GM19240 (cell line): ENCODE results near the gene CRLF1.

Experiments used
- DNase-seq: peaks from one replicate; pipeline ENCODE4 v3.0.0; 2011; ENCODE audit warnings: low spot score; ENCODE audit not compliant: insufficient read length

The CRLF1 gene

GRCh38 chr19:18606281-18607225, at the start of gene CRLF1:
CRLF1 (minus strand) TSS chr19:18606799; CDS start chr19:18606656, 143 bp downstream.
- no peak for DNase-seq

- DNase-seq: no peak
Observed at GRCh38 chr19:18655173-18655844, 48.7 kb upstream of the CRLF1 start.

GRCh38 chr19:18654469-18654868, 47.9 kb upstream of the CRLF1 start:
- DNase-seq: no peak

- no peak for DNase-seq
Observed at GRCh38 chr19:18653853-18654252, 47.3 kb upstream of the CRLF1 start.

- DNase-seq: no peak
Observed at GRCh38 chr19:18651733-18652132, 45.1 kb upstream of the CRLF1 start.

DNA sequence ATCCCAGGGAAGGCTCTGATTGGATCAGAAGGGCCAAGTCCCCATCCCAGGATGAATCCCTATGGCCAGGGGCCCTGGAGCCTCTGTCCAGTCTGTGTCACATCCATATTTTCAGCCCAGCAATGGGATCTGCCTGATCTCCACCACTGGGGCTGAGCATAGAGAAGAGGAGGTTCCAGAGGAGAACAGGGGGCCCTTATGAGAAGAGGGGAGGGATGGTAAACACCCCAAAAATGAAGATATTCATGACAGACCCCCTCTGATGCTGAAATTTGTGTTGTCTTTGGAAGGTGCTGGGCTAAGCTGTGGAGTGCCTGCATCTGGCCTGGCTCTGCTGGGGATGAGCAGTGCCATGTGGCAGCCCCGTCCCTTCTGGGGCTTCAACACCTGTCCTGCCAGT, 44.7 kb upstream of the CRLF1 start:
- no peak for DNase-seq

DNA sequence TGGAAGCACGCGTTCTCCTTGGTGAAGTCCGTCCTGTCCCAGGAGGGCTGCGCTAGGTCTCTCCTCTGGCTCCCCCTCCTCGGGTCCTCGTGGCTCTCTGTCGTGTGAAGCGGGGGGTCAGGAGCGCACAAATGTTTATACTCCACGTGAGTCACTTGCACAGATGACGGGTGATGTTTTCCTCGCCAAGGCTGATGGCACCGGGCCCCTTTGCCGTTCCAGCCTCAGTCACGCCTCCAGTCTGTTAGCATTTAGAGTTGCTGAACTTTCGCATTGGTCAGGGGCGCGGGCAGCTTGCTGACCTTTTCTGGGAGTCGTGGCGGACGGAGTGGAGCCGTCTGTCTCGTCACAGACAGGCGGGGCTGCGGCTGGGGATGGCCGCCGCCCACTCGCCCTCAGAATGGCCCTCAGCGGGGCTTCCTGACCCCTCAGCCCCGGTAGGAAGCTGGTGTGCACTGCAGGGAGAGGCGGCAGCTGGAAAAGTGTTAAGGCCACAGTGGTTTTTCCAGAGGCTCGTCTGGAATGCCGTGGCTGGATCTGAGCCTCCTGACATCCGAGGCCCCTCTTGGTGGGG, 44.0 kb upstream of the CRLF1 start:
- DNase-seq: no peak

DNA sequence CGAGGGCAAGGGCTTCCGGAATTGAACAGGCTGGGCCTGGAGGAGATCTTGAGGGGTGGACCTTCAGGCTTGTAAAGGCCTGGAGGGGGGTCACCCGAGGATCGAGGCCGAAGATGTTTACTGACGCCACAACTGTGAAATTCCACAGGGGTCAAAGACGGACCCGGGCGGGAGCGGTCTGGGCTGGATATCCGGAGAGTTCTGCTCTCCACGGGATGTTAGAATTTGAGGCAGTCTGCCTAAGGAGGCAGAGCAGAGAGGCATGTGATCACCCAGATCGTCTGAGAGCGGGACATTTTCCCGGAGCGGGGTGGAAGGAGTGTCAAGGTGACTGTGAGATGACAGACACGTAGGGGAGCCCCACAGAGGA, 43.4 kb upstream of the CRLF1 start:
- no peak for DNase-seq

DNA sequence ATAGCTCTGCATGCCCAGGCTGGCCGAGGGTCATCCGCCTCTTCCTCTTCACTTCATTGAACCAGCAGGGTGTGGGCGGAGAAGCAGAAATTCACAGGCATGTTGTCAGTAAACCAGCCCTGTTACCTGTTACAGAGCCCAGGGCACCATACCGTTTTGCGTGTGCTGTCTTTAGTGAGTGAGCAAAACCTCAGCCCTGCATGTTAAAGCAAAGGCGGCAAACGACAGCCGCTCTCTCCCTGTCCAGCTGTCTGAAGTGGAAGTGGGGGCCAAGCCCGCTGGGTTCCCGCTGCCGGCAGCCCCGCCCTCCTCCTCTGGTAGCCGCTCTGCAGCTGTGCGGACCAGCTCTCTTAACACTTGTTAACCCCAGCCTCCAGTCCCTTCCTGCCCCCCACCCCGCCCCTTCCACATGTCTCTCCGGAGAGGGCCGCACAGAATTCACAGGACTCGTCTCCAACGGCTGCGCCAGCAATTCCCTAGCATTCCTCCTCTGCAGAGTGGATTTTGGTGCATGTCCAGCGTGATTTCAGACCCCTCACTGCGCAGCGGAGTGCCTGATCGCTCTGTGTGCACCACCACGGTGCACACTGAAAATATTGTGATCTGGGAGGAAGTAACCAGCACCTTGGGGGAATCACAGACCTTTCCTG, 42.9 kb upstream of the CRLF1 start:
- DNase-seq: no peak

DNA sequence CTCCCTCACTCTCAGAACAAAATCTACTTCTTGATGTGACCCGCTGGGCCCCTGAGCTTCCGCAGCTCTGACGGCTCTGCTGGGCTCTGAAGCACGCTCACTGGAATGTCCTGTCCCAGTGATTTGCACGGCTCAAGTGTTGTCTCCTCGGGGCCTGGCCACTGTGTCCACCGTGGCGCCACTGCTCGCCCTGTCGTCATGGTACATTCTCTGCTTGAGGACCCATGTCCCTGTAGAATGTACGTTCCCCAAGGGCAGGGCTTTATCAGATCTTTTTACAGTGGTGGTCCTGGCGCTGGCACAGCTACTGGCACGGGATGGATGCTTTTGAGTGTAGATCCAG, 42.3 kb upstream of the CRLF1 start:
- no peak for DNase-seq

GRCh38 chr19:18647807-18648206, 41.2 kb upstream of the CRLF1 start:
- no peak for DNase-seq

DNA sequence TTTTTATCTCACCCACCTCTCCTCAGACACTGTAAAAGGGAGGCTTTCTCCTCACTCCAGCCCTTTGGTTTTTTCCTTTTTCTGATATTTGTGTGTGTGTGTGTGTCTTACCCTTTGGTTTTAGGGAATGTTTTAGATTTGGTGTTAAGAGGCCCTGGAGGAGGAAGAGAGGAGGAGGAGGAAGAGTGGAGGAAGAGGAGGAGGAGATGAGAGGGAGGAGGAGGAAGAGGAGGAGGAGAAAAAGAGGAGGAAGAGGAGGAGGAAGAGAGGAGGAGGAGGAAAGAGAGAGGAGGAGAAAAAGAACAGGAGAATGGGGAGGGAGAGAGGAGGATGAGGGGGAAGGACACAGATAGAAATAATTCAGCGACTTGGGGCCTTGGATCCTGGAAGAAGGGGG, 40.8 kb upstream of the CRLF1 start:
- no peak for DNase-seq

DNA sequence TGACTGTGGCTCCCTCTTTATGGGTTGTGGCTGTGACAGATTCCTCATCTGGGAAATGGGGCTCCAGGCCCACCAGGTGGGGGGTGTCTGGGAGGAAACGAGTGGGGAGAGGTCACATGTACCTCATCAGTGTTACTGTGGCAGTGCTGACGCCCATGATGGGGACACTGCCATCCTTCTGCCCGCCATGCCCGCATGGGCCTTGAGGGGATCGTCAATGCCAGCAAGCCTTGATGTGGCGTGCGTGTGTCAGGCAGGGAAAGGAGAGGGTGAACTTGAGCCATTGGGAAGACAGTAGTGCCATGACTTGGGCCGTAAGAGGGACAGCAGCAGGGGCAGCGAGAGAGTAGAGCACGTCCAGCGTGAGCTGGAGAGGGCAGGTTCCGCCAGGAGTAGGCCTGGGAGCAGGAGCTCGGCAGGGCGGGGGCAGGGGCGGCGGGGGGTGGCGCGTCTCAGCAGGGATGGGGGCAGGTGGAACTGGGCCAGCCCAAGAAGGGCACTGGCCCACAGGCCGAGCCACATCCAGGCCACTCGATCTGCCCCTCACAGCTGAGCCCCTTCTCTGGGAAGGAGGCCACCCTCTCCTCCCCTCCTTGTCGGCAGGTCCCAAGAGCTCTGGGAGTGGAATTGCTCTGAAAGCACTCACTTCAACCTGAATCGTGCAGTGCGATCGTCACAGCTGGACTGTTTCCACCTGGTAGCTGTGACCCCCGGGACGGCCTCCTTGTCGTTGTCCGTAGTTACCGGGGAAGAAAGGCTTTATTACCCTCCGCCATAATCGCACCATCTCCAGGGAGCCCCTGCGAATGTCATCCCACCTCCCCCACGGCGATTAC, 40.2 kb upstream of the CRLF1 start:
- no peak for DNase-seq

DNA sequence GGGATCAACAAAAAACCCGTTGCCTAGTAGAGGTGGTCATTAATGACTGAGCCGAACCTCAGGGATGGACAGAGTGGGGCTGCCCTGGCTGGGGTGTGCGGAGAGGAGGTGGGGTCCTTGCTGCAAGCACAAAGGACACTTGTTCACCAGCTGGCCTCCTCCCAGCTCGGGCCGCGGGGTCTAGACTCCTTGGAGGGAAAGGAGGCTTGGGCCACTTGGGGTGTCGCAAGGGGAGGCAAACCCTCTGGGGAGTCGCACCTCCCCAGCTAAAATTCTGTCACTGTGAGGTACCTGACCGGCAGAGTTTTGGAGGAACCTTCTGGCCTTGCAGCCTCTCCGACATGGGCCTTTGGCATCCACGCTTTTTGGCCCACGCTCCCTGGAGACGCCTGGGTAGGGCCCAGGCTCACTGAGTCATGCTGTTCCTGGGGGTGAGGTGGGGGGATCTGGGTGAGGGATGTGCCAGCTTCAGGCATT, 38.5 kb upstream of the CRLF1 start:
- no peak for DNase-seq

- no peak for DNase-seq
Observed at GRCh38 chr19:18644196-18645034, 37.8 kb upstream of the CRLF1 start.

DNA sequence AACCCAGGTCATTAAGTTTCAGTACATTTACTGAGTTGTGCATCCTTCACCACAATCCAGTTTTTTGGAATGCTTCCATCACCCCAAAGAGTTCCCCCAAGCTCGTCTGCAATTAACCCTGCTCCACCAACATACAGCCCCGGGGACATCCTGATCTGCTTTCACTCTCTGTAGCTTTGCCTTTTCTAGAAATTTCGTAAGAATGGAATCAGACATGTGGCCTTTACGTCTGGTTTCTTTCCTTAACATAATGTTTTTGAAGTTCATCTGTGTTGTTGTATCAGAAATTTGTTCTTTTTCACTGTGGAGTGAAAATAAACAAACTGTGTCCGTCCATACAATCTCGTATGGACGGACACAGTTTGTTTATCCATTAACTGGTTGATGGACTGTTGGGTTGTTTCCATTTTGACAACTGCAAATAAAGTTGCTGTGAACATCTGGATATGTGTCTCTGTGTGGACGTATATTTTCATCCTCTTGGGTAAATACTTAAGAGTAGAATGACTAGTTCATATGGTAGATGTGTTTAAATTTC, 33.2 kb upstream of the CRLF1 start:
- no peak for DNase-seq

DNA sequence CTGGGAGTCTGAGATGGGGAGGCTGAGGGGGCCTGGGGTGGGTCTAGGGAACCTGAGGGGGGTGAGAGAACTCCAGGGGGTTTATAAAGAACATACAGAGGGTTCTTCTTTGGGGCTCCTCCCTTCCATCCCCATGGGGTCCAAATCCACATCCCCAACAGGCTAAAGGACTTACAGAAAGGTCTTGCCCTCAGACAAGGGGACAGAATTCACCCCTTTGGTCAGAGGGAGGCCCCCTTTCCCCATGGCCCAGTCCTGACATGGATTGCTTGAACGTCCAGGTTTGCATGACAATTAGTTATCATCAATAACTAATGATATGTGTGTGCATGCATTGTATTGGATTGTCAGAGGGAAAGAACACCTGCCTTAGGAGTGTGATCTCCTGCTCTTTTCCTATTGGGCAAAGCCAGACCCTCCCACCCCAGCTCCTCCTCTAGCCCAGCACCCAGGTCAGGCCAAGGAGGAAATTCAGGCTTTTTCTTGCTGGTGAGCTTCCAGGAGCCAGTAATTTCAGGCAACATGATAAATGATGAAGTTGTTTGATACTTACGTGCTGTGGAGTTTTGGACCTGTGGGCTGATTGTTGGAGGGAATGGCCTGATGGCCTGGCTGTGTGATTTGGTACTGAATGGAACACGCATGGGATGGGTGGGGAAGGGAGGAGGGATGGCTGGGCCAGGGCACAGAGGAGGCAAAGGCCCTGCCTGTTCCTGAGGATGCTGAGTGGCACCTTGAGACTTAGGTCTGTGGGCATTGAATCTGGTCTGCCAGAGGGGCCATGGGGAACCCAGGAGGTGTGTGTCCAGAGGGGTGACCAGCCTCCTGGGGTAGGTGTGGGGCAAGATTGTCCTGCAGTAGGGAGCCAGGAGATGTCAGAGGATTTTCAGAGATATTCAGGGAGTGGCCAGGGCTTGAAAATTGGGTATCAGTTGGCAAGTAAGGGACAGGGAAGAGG, 31.4 kb upstream of the CRLF1 start:
- DNase-seq: no peak

- DNase-seq: peak; percentile 87
Observed at GRCh38 chr19:18636969-18637629, 30.5 kb upstream of the CRLF1 start, which contains the start of gene KLHL26. KLHL26 (plus strand) TSS chr19:18637028; CDS start chr19:18637055, 27 bp downstream.
